ENCODE measurements around the gene NPNT. TPM values are rescaled to one million over a fixed set of nuclear protein-coding genes. Genes with fewer than 3 reads are reported as not detected.
"Not testable (repeated sequence)": the region's sequence is repeated elsewhere in the genome, so short reads cannot be mapped to it uniquely, and the experiment has no call there.

NPNT gene
- 263 TPM for total RNA-seq
- long read RNA-seq, full-length matches to known transcripts, result 301 of 375 reads
- long read RNA-seq, partial matches to known transcripts, result 44 of 375 reads
- long read RNA-seq, other reads (novel, unspliced or antisense), result 30 of 375 reads

GRCh38 chr4:105894660-105895582, at the start of gene NPNT:
Gene NPNT (plus strand): TSS chr4:105895471. CDS start chr4:105895653, 182 bp downstream.
- Histone ChIP-seq H3K27me3 (no peaks in the 10 kb centered on the region), H3K9me3 (no peaks in the 10 kb centered on the region), H3K4me3 (peak within 1 kb of the TSS; percentile 72), H3K36me3 (no peaks in the 10 kb centered on the region), H3K27ac (peak within 1 kb of the TSS; percentile 89), H3K4me1 (peaks cover 20% of the 10 kb centered on the region)
- intact Hi-C loops (cut with DNase I), result no loop called here
- no peak for TF ChIP-seq CTCF (IDR thresholded peaks at IDR 0.05)
- peak; percentile 92 for ATAC-seq
- peak; percentile 87 for DNase-seq

GRCh38 chr4:105845559-105845958, 49.7 kb upstream of the NPNT start:
- no peak for TF ChIP-seq CTCF (IDR thresholded peaks at IDR 0.05)
- intact Hi-C loops (cut with DNase I), result no loop called here
- Histone ChIP-seq H3K36me3 (no peaks in the 10 kb centered on the region), H3K4me3 (no peak overlapping the region), H3K27ac (no peak overlapping the region), H3K9me3 (no peaks in the 10 kb centered on the region), H3K27me3 (no peaks in the 10 kb centered on the region), H3K4me1 (no peaks in the 10 kb centered on the region)
- no peak for DNase-seq
- ATAC-seq, result no peak

- DNase-seq; intact Hi-C loops (cut with DNase I); H3K4me1 ChIP-seq; ATAC-seq; H3K27ac ChIP-seq; H3K27me3 ChIP-seq; H3K4me3 ChIP-seq; H3K36me3 ChIP-seq; H3K9me3 ChIP-seq: not testable (repeated sequence)
Measured at GRCh38 chr4:105848359-105848758, 46.9 kb upstream of the NPNT start.

- intact Hi-C loops (cut with DNase I), result no loop called here
- H3K9me3 ChIP-seq, result no peaks in the 10 kb centered on the region
- H3K27ac ChIP-seq, result no peak overlapping the region
- no peak overlapping the region for H3K4me3 ChIP-seq
- ATAC-seq (no peak), DNase-seq (no peak)
- H3K27me3 ChIP-seq, result no peaks in the 10 kb centered on the region
- TF ChIP-seq CTCF (IDR thresholded peaks at IDR 0.05), result no peak
- H3K36me3 ChIP-seq, result no peaks in the 10 kb centered on the region
- H3K4me1 ChIP-seq, result no peaks in the 10 kb centered on the region
Measured at GRCh38 chr4:105851196-105851595, 44.1 kb upstream of the NPNT start.

GRCh38 chr4:105852230-105852629, 43.0 kb upstream of the NPNT start:
- H3K27me3 ChIP-seq; H3K9me3 ChIP-seq; H3K36me3 ChIP-seq; H3K4me3 ChIP-seq; H3K27ac ChIP-seq; DNase-seq; H3K4me1 ChIP-seq; ATAC-seq; intact Hi-C loops (cut with DNase I): not testable (repeated sequence)

- DNase-seq, result no peak
- Histone ChIP-seq H3K36me3 (no peaks in the 10 kb centered on the region), H3K4me1 (no peaks in the 10 kb centered on the region), H3K27ac (no peak overlapping the region), H3K27me3 (no peaks in the 10 kb centered on the region), H3K4me3 (no peak overlapping the region), H3K9me3 (no peaks in the 10 kb centered on the region)
- intact Hi-C loops (cut with DNase I), result no loop called here
- no peak for ATAC-seq
- no peak for TF ChIP-seq CTCF (IDR thresholded peaks at IDR 0.05)
Measured at GRCh38 chr4:105858466-105859040, 36.7 kb upstream of the NPNT start.

All from upper lobe of right lung (tissue), 1 donor.